Right kidney (tissue), 1 donor: ENCODE measurements around the gene CHCHD6.

Experiments used
- DNase-seq: peaks from one replicate; pipeline ENCODE4 v3.0.0-alpha.2; 2016

CHCHD6 gene

GRCh38 chr3:126944089-126944965 lies 240.3 kb downstream of the CHCHD6 start:
- no peak for DNase-seq

GRCh38 chr3:126945171-126945721 lies 241.2 kb downstream of the CHCHD6 start:
- DNase-seq, result no peak

GRCh38 chr3:126945891-126946290 lies 241.9 kb downstream of the CHCHD6 start:
- no peak for DNase-seq

- no peak for DNase-seq
These were observed 242.4 kb downstream of the CHCHD6 start for GRCh38 chr3:126946405-126946804.

- no peak for DNase-seq
These were observed 243.4 kb downstream of the CHCHD6 start for GRCh38 chr3:126947429-126947828.

- no peak for DNase-seq
These were observed 245.0 kb downstream of the CHCHD6 start for GRCh38 chr3:126948980-126949535.

GRCh38 chr3:126951561-126951960 lies 247.5 kb downstream of the CHCHD6 start:
- DNase-seq, result no peak

GRCh38 chr3:126952261-126952982 lies 248.4 kb downstream of the CHCHD6 start:
- DNase-seq, result no peak

- no peak for DNase-seq
These were observed 249.1 kb downstream of the CHCHD6 start for GRCh38 chr3:126952983-126953660.

- DNase-seq, result no peak
These were observed 250.3 kb downstream of the CHCHD6 start for GRCh38 chr3:126954141-126954842.

GRCh38 chr3:126955004-126955790 lies 251.2 kb downstream of the CHCHD6 start:
- DNase-seq, result no peak

GRCh38 chr3:126956361-126956760 lies 252.3 kb downstream of the CHCHD6 start:
- DNase-seq, result no peak

- DNase-seq, result no peak
These were observed 253.0 kb downstream of the CHCHD6 start for GRCh38 chr3:126956866-126957650.

- no peak for DNase-seq
These were observed 254.0 kb downstream of the CHCHD6 start for GRCh38 chr3:126957776-126958637.

GRCh38 chr3:126958638-126959085 lies 254.6 kb downstream of the CHCHD6 start:
- DNase-seq, result no peak

- no peak for DNase-seq
These were observed 255.3 kb downstream of the CHCHD6 start for GRCh38 chr3:126959136-126959920.

GRCh38 chr3:126959921-126960603 lies 256.0 kb downstream of the CHCHD6 start:
- DNase-seq, result no peak
